HEK293 (cell line): ENCODE results near the gene SLC51A.

Source experiments
- BCL11A ChIP-seq: fragments of 450-650 bp; formaldehyde crosslinking; IDR thresholded peaks from 2 replicates; pipeline ENCODE4 v1.5.1; 2016; ENCODE audit warnings: low read depth, missing biosample characterization, missing genetic modification characterization
- FEZF1 ChIP-seq: fragments of 450-650 bp; formaldehyde crosslinking; IDR thresholded peaks from 2 replicates; pipeline ENCODE4 v1.5.1; 2016; ENCODE audit warnings: missing biosample characterization, missing genetic modification characterization
- PATZ1 ChIP-seq: fragments of 450-650 bp; formaldehyde crosslinking; IDR thresholded peaks from 2 replicates; pipeline ENCODE4 v1.5.1; 2016; ENCODE audit warnings: missing biosample characterization, missing genetic modification characterization
- ZNF133 ChIP-seq: fragments of 450-650 bp; formaldehyde crosslinking; IDR thresholded peaks from 2 replicates; pipeline ENCODE4 v1.5.1; 2016; ENCODE audit warnings: missing biosample characterization, missing genetic modification characterization
- ZNF138 ChIP-seq: fragments of 450-650 bp; formaldehyde crosslinking; IDR thresholded peaks from 2 replicates; pipeline ENCODE4 v1.5.1; 2016; ENCODE audit warnings: missing biosample characterization, missing genetic modification characterization, borderline replicate concordance
- ZNF571 ChIP-seq: fragments of 450-650 bp; formaldehyde crosslinking; IDR thresholded peaks from 2 replicates; pipeline ENCODE4 v1.5.0; 2017; ENCODE audit warnings: missing biosample characterization, missing genetic modification characterization
- ZNF660 ChIP-seq: fragments of 450-650 bp; IDR thresholded peaks from 2 replicates; pipeline ENCODE4 v1.5.1; 2018; ENCODE audit warnings: missing biosample characterization, mild to moderate bottlenecking, missing genetic modification characterization
- TF ChIP-seq, protein P1 (sequence below): fragments of 450-650 bp; IDR thresholded peaks from 2 replicates; pipeline ENCODE4 v1.5.1; 2018; ENCODE audit warnings: missing biosample characterization, mild to moderate bottlenecking, missing genetic modification characterization
- TF ChIP-seq, protein P2 (sequence below): fragments of 450-650 bp; formaldehyde crosslinking; IDR thresholded peaks from 2 replicates; pipeline ENCODE4 v1.5.1; 2016; ENCODE audit warnings: missing biosample characterization, missing genetic modification characterization
- TF ChIP-seq, protein P3 (sequence below): fragments of 450-650 bp; formaldehyde crosslinking; IDR thresholded peaks from 2 replicates; pipeline ENCODE4 v1.5.1; 2016; ENCODE audit warnings: missing biosample characterization, missing genetic modification characterization

DNA sequence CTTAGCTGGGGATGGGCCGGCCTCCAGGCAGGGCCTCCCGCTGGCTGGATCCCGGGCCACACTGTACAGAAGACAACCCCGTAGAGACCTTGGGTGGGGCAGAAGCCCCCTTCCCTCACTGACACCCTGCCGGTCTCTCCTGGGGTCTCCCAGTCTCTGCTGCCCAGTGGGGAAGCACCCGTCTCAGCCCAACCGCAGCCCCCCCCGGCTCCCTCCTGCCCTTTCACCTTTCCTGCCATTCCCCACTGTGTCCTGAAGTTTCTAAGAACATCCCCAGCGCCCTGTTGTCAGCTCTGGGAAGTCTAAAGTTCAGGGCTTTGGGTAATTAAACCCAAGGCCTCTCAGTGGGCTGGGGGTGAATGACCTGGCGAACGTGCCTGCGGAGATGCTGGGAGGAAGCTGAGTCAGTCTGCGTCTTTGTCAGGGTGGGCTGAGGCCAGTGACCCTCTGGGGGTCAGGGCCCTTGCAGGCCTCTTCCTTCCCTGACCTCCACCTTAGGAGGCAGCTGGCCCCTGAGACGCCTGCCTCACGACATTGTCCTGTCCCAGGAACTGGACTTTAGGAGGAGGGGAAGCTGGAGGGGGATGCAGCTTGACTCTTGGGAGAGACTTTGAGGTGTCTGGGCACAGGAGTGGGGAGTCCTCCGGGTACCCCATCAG is 1.4 kb upstream of the SLC51A start:
- TF ChIP-seq PATZ1 (tag by site-specific recombination) (no peak), BCL11A (tag by site-specific recombination) (no peak), ZNF660 (tag by site-specific recombination) (no peak), ZNF133 (tag by site-specific recombination) (no peak), FEZF1 (tag by site-specific recombination) (no peak), ZNF571 (tag by site-specific recombination) (no peak), ZNF138 (no peak)
- TF ChIP-seq, protein P1, sequence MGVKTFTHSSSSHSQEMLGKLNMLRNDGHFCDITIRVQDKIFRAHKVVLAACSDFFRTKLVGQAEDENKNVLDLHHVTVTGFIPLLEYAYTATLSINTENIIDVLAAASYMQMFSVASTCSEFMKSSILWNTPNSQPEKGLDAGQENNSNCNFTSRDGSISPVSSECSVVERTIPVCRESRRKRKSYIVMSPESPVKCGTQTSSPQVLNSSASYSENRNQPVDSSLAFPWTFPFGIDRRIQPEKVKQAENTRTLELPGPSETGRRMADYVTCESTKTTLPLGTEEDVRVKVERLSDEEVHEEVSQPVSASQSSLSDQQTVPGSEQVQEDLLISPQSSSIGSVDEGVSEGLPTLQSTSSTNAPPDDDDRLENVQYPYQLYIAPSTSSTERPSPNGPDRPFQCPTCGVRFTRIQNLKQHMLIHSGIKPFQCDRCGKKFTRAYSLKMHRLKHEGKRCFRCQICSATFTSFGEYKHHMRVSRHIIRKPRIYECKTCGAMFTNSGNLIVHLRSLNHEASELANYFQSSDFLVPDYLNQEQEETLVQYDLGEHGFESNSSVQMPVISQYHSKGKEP (tag by site-specific recombination): no peak
- TF ChIP-seq, protein P2, sequence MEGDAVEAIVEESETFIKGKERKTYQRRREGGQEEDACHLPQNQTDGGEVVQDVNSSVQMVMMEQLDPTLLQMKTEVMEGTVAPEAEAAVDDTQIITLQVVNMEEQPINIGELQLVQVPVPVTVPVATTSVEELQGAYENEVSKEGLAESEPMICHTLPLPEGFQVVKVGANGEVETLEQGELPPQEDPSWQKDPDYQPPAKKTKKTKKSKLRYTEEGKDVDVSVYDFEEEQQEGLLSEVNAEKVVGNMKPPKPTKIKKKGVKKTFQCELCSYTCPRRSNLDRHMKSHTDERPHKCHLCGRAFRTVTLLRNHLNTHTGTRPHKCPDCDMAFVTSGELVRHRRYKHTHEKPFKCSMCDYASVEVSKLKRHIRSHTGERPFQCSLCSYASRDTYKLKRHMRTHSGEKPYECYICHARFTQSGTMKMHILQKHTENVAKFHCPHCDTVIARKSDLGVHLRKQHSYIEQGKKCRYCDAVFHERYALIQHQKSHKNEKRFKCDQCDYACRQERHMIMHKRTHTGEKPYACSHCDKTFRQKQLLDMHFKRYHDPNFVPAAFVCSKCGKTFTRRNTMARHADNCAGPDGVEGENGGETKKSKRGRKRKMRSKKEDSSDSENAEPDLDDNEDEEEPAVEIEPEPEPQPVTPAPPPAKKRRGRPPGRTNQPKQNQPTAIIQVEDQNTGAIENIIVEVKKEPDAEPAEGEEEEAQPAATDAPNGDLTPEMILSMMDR (tag by site-specific recombination): no peak
- TF ChIP-seq, protein P3, sequence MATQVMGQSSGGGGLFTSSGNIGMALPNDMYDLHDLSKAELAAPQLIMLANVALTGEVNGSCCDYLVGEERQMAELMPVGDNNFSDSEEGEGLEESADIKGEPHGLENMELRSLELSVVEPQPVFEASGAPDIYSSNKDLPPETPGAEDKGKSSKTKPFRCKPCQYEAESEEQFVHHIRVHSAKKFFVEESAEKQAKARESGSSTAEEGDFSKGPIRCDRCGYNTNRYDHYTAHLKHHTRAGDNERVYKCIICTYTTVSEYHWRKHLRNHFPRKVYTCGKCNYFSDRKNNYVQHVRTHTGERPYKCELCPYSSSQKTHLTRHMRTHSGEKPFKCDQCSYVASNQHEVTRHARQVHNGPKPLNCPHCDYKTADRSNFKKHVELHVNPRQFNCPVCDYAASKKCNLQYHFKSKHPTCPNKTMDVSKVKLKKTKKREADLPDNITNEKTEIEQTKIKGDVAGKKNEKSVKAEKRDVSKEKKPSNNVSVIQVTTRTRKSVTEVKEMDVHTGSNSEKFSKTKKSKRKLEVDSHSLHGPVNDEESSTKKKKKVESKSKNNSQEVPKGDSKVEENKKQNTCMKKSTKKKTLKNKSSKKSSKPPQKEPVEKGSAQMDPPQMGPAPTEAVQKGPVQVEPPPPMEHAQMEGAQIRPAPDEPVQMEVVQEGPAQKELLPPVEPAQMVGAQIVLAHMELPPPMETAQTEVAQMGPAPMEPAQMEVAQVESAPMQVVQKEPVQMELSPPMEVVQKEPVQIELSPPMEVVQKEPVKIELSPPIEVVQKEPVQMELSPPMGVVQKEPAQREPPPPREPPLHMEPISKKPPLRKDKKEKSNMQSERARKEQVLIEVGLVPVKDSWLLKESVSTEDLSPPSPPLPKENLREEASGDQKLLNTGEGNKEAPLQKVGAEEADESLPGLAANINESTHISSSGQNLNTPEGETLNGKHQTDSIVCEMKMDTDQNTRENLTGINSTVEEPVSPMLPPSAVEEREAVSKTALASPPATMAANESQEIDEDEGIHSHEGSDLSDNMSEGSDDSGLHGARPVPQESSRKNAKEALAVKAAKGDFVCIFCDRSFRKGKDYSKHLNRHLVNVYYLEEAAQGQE: no peak
